Measurements from ENCODE around the gene SPATA31E1. TPM values are rescaled to one million over a fixed set of nuclear protein-coding genes. Genes with fewer than 3 reads are reported as not detected.

Gene SPATA31E1
- total RNA-seq, 5 donors from 2014 or later (not counting 1 experiment from before 2014, with no cell fraction given) = not detected

DNA sequence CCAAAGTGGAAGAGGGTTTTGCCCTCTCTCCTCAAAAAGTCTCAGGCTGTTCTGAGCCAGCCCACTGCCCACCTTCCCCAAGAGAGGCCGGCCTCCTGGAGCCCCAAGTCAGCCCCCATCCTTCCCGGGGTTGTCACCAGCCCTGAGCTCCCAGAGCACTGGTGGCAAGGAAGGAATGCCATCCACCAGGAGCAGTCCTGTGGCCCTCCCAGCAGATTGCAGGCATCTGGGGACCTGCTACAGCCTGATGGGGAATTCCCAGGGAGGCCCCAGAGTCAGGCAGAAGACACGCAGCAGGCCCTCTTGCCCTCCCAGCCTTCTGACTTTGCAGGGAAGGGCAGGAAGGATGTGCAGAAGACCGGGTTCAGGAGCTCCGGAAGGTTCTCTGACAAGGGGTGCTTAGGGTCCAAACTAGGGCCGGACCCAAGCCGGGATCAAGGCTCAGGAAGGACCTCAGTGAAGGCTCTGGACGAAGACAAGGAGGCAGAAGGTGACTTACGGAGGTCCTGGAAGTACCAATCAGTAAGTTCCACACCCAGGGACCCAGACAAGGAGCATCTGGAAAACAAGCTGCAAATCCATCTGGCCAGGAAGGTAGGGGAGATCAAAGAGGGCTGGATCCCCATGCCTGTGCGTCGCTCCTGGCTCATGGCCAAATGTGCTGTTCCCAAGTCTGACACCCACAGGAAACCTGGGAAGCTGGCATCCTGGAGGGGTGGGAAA, 3.7 kb downstream of the SPATA31E1 start:
- ATAC-seq (replicated peaks in 1 of 4) = no peak

GRCh38 chr9:87886933-87887505, 4.3 kb downstream of the SPATA31E1 start:
- Histone ChIP-seq H3K36me3 (ENCODE audit: control insufficient read depth in 2 of 2, extremely low read depth in 1 of 2, insufficient read depth in 1 of 2, low read length in 1 of 2) (no peaks in the 10 kb centered on the region), H3K9me3 (no peaks in the 10 kb centered on the region), H3K4me3 (ENCODE audit: control insufficient read depth in 1 of 2, extremely low read depth in 1 of 2, low read length in 1 of 2) (no peak overlapping the region), H3K4me1 (ENCODE audit: control insufficient read depth in 1 of 2, extremely low read depth in 1 of 2, insufficient read depth in 2 of 2, low read length in 2 of 2) (no peaks in the 10 kb centered on the region), H3K27ac (ENCODE audit: low read length) (no peak overlapping the region), H3K27me3 (replicated peaks in 1 of 2; ENCODE audit: control insufficient read depth in 2 of 2, extremely low read depth in 1 of 2, insufficient read depth in 2 of 2, low read length in 1 of 2) (peaks cover 0 to 31% of the 10 kb centered on the region in 2 experiments)
- no peaks in the 10 kb centered on the region for H3K9me3 Mint-ChIP-seq
- no peak for ATAC-seq (replicated peaks in 1 of 4)
- H3K27me3 Mint-ChIP-seq = peaks cover 0 to 9% of the 10 kb centered on the region in 2 donors
- no peak for DNase-seq
- H3K4me3 Mint-ChIP-seq = no peak overlapping the region
- no peaks in the 10 kb centered on the region for H3K4me1 Mint-ChIP-seq
- H3K27ac Mint-ChIP-seq = no peak overlapping the region
- ChIA-PET POLR2A (no interaction called here), CTCF (no interaction called here)
- H3K36me3 Mint-ChIP-seq = no peaks in the 10 kb centered on the region
- WGBS (ENCODE audit: insufficient coverage) = 69% methylated on average over 12 of the region's 13 CpGs

More for the DNA sequence above, 3.7 kb downstream of the SPATA31E1 start:
- Histone ChIP-seq H3K27ac (ENCODE audit: low read length) (no peak overlapping the region), H3K4me3 (ENCODE audit: control insufficient read depth in 1 of 2, extremely low read depth in 1 of 2, low read length in 1 of 2) (no peak overlapping the region), H3K27me3 (replicated peaks in 1 of 2; ENCODE audit: control insufficient read depth in 2 of 2, extremely low read depth in 1 of 2, insufficient read depth in 2 of 2, low read length in 1 of 2) (peaks cover 0 to 31% of the 10 kb centered on the region in 2 experiments), H3K9me3 (no peaks in the 10 kb centered on the region), H3K4me1 (ENCODE audit: control insufficient read depth in 1 of 2, extremely low read depth in 1 of 2, insufficient read depth in 2 of 2, low read length in 2 of 2) (no peaks in the 10 kb centered on the region), H3K36me3 (ENCODE audit: control insufficient read depth in 2 of 2, extremely low read depth in 1 of 2, insufficient read depth in 1 of 2, low read length in 1 of 2) (no peaks in the 10 kb centered on the region)
- H3K27me3 Mint-ChIP-seq = peaks cover 0 to 9% of the 10 kb centered on the region in 2 donors
- 79% methylated on average over 9 of the region's 11 CpGs for WGBS (ENCODE audit: insufficient coverage)
- H3K36me3 Mint-ChIP-seq = no peaks in the 10 kb centered on the region
- DNase-seq = no peak
- no peaks in the 10 kb centered on the region for H3K4me1 Mint-ChIP-seq
- H3K4me3 Mint-ChIP-seq = no peak overlapping the region
- H3K9me3 Mint-ChIP-seq = no peaks in the 10 kb centered on the region
- ChIA-PET CTCF (no interaction called here), POLR2A (no interaction called here)
- no peak overlapping the region for H3K27ac Mint-ChIP-seq

DNA sequence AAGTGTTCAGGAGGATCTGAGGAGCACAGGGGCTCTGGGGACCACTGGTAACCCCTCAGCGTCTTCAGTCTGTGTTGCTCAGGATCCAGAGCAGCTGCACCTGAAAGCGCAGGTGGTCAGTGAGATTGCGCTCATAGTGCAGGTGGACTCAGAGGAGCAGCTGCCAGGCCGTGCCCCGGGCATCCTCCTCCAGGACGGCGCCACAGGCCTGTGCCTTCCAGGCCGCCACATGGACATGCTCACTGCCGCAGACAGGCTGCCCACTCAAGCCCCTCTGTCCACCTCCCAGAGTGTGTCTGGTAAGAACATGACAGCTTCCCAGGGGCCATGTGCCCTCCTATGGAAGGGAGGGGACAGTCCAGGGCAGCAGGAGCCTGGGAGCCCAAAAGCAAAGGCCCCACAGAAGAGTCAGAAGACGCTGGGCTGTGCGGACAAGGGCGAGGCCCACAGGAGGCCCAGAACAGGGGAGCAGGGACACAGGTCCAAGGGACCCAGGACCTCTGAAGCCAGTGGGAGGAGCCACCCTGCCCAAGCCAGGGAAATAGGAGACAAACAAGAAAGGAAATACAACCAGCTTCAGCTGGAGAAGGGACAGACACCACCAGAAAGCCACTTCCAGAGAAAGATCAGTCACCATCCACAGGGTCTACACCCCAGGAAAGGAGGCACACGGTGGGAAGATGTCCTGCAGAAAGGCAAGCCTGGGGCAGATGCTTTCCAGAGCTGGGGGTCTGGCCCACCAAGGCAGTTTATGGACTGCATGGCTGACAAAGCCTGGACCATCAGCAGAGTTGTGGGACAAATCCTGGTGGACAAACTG, 5.2 kb downstream of the SPATA31E1 start:
- CTCF ChIA-PET = no interaction called here
- ATAC-seq (replicated peaks in 1 of 4) (no peak), DNase-seq (no peak)
- no peak overlapping the region for H3K4me3 ChIP-seq (ENCODE audit: control insufficient read depth in 1 of 2, extremely low read depth in 1 of 2, low read length in 1 of 2)
- Mint-ChIP-seq H3K27ac (no peak overlapping the region), H3K4me1 (no peaks in the 10 kb centered on the region), H3K9me3 (no peaks in the 10 kb centered on the region), H3K27me3 (peaks cover 0 to 9% of the 10 kb centered on the region in 2 donors), H3K4me3 (no peak overlapping the region), H3K36me3 (no peaks in the 10 kb centered on the region)
- H3K4me1 ChIP-seq (ENCODE audit: control insufficient read depth in 1 of 2, extremely low read depth in 1 of 2, insufficient read depth in 2 of 2, low read length in 2 of 2) = no peaks in the 10 kb centered on the region
- H3K36me3 ChIP-seq (ENCODE audit: control insufficient read depth in 2 of 2, extremely low read depth in 1 of 2, insufficient read depth in 1 of 2, low read length in 1 of 2) = no peaks in the 10 kb centered on the region
- POLR2A ChIA-PET = no interaction called here
- no peaks in the 10 kb centered on the region for H3K9me3 ChIP-seq
- H3K27ac ChIP-seq (ENCODE audit: low read length) = no peak overlapping the region
- H3K27me3 ChIP-seq (replicated peaks in 1 of 2; ENCODE audit: control insufficient read depth in 2 of 2, extremely low read depth in 1 of 2, insufficient read depth in 2 of 2, low read length in 1 of 2) = peaks cover 0 to 31% of the 10 kb centered on the region in 2 experiments
- 83% methylated on average over 9 of the region's 13 CpGs for WGBS (ENCODE audit: insufficient coverage)

GRCh38 chr9:87888501-87888900, 5.8 kb downstream of the SPATA31E1 start:
- Histone ChIP-seq H3K9me3 (no peaks in the 10 kb centered on the region), H3K4me1 (ENCODE audit: control insufficient read depth in 1 of 2, extremely low read depth in 1 of 2, insufficient read depth in 2 of 2, low read length in 2 of 2) (no peaks in the 10 kb centered on the region), H3K4me3 (ENCODE audit: control insufficient read depth in 1 of 2, extremely low read depth in 1 of 2, low read length in 1 of 2) (no peak overlapping the region), H3K27me3 (replicated peaks in 1 of 2; ENCODE audit: control insufficient read depth in 2 of 2, extremely low read depth in 1 of 2, insufficient read depth in 2 of 2, low read length in 1 of 2) (peaks cover 0 to 28% of the 10 kb centered on the region in 2 experiments), H3K36me3 (ENCODE audit: control insufficient read depth in 2 of 2, extremely low read depth in 1 of 2, insufficient read depth in 1 of 2, low read length in 1 of 2) (no peaks in the 10 kb centered on the region), H3K27ac (ENCODE audit: low read length) (no peak overlapping the region)
- no peaks in the 10 kb centered on the region for H3K9me3 Mint-ChIP-seq
- CTCF ChIA-PET = no interaction called here
- H3K27ac Mint-ChIP-seq = no peak overlapping the region
- H3K36me3 Mint-ChIP-seq = no peaks in the 10 kb centered on the region
- 71% methylated on average over 4 of the region's 6 CpGs for WGBS (ENCODE audit: insufficient coverage)
- H3K4me3 Mint-ChIP-seq = no peak overlapping the region
- H3K4me1 Mint-ChIP-seq = no peaks in the 10 kb centered on the region
- H3K27me3 Mint-ChIP-seq = peaks cover 0 to 9% of the 10 kb centered on the region in 2 donors
- POLR2A ChIA-PET = no interaction called here
- DNase-seq (no peak), ATAC-seq (replicated peaks in 1 of 4) (no peak)

DNA sequence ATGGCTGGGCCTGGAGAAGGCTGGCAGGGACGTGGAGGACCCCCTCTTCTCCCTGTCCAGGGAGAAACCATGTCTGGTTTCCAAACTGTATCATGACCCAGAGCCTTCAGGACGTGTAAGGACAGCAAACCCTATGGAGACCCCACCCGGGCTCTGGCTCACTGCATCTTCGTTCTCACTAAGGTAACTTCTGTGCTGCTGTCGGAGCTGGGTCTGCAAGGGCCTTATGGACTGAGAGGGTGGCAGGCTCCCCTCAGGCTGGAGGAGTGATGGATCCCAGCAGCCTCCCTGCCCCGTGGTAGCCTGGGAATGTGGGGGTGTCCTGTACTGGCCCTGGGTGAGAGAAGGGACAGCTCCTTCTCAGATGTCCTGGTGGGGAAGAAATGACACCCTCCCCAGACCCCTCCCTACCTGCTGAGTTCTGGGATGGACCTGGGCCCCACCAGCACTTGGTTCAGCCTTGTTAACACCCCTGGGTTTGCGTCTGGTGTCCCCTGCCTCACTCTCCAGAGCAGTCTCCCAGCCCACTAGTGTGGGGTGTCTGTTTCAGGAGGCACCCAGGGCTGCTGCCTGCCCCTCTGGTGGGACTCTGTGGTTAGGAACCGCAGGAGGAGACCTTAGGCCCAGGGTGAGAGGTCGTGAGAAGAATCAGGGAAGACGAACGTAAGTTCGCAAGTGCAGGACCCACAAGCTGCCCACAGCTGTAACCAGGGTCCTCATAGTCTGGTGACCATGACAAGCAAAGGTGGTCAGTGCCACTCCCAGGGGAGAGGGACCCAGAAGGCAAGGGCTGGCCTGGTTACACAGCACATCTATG, 6.6 kb downstream of the SPATA31E1 start:
- H3K4me1 ChIP-seq (ENCODE audit: control insufficient read depth in 1 of 2, extremely low read depth in 1 of 2, insufficient read depth in 2 of 2, low read length in 2 of 2) = no peaks in the 10 kb centered on the region
- H3K4me3 ChIP-seq (ENCODE audit: control insufficient read depth in 1 of 2, extremely low read depth in 1 of 2, low read length in 1 of 2) = no peak overlapping the region
- ChIA-PET POLR2A (no interaction called here), CTCF (no interaction called here)
- no peaks in the 10 kb centered on the region for H3K36me3 ChIP-seq (ENCODE audit: control insufficient read depth in 2 of 2, extremely low read depth in 1 of 2, insufficient read depth in 1 of 2, low read length in 1 of 2)
- WGBS (ENCODE audit: insufficient coverage) = 80% methylated on average over 10 of the region's 12 CpGs
- Mint-ChIP-seq H3K27ac (no peak overlapping the region), H3K4me1 (no peaks in the 10 kb centered on the region), H3K4me3 (no peak overlapping the region), H3K9me3 (peaks cover 0 to 4% (median 3%) of the 10 kb centered on the region in 3 donors), H3K36me3 (no peaks in the 10 kb centered on the region), H3K27me3 (peaks cover 0 to 9% of the 10 kb centered on the region in 2 donors)
- no peaks in the 10 kb centered on the region for H3K9me3 ChIP-seq
- no peak for DNase-seq
- H3K27ac ChIP-seq (ENCODE audit: low read length) = no peak overlapping the region
- peaks cover 0 to 26% of the 10 kb centered on the region in 2 experiments for H3K27me3 ChIP-seq (replicated peaks in 1 of 2; ENCODE audit: control insufficient read depth in 2 of 2, extremely low read depth in 1 of 2, insufficient read depth in 2 of 2, low read length in 1 of 2)
- ATAC-seq (replicated peaks in 1 of 4) = no peak

DNA sequence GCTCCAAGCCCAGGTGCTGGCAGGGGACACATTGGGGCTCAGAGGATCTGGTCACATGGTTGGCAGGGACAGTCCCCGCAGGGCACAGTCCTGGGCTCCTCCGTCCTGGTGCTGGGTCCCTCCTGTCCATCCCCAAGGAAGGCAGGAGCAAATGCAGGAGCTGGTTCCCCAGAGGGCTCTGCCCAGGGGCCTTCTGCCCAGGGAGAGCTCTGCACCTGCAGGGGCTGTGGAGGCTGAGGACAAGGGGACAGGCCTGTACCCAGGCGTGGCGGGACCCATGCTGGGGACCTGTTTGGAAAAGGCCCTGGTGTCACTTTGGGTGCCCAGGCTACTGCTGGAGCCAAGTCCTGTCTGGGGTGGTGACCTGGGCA, 7.2 kb downstream of the SPATA31E1 start:
- 87% methylated on average over 4 of the region's 4 CpGs for WGBS (ENCODE audit: insufficient coverage)
- ChIA-PET CTCF (no interaction called here), POLR2A (no interaction called here)
- Histone ChIP-seq H3K9me3 (no peaks in the 10 kb centered on the region), H3K27me3 (replicated peaks in 1 of 2; ENCODE audit: control insufficient read depth in 2 of 2, extremely low read depth in 1 of 2, insufficient read depth in 2 of 2, low read length in 1 of 2) (peaks cover 0 to 28% of the 10 kb centered on the region in 2 experiments), H3K36me3 (ENCODE audit: control insufficient read depth in 2 of 2, extremely low read depth in 1 of 2, insufficient read depth in 1 of 2, low read length in 1 of 2) (no peaks in the 10 kb centered on the region), H3K4me1 (ENCODE audit: control insufficient read depth in 1 of 2, extremely low read depth in 1 of 2, insufficient read depth in 2 of 2, low read length in 2 of 2) (peaks cover 0 to 1% of the 10 kb centered on the region in 2 experiments), H3K27ac (ENCODE audit: low read length) (no peak overlapping the region), H3K4me3 (ENCODE audit: control insufficient read depth in 1 of 2, extremely low read depth in 1 of 2, low read length in 1 of 2) (no peak overlapping the region)
- H3K27me3 Mint-ChIP-seq = peaks cover 0 to 13% of the 10 kb centered on the region in 2 donors
- DNase-seq = no peak
- no peak overlapping the region for H3K27ac Mint-ChIP-seq
- peaks cover 0 to 4% (median 3%) of the 10 kb centered on the region in 3 donors for H3K9me3 Mint-ChIP-seq
- no peaks in the 10 kb centered on the region for H3K36me3 Mint-ChIP-seq
- no peak for ATAC-seq (replicated peaks in 1 of 4)
- H3K4me1 Mint-ChIP-seq = no peaks in the 10 kb centered on the region
- H3K4me3 Mint-ChIP-seq = no peak overlapping the region
